Naive thymus-derived CD4-positive, alpha-beta T cell (primary cell): ENCODE results near the gene GIMAP5. TPM values are rescaled to one million over a fixed set of nuclear protein-coding genes. Genes with fewer than 3 reads are reported as not detected.

Source experiments
- ATAC-seq: fragments of 150-1000 bp; cut with Tn5 transposase; 2 replicates; pipeline ENCODE4 v1.10.0; 2021; ENCODE audit warnings: mild to moderate bottlenecking, moderate library complexity
- CTCF ChIA-PET: fragments of 350-600 bp; sonication (Branson Sonifier 250); formaldehyde crosslinking; loops from one replicate; lab custom pipeline; 2021; ENCODE audit warnings: antibody characterized with exemption; lab: Charles Lee
- POLR2A ChIA-PET: fragments of 350-600 bp; sonication (Branson Sonifier 250); formaldehyde crosslinking; loops from one replicate; lab custom pipeline; 2021; ENCODE audit warnings: antibody characterized with exemption, inconsistent platforms; lab: Charles Lee
- DNase-seq, 9 donors: peaks; one replicate each; pipeline versions ENCODE4 v3.0.0 to v3.0.0-alpha.2; 2020 to 2022; ENCODE audit warnings: mixed read lengths in 1 of 9
- H3K27ac ChIP-seq: one replicate; pipeline ENCODE4 v1.7.0; 2013; ENCODE audit warnings: mild to moderate bottlenecking, low read depth, low read length, moderate library complexity
- H3K27me3 ChIP-seq, 2 donors: one replicate each; pipeline ENCODE4 v1.7.0; 2013; ENCODE audit warnings: low read length in 2 of 2, mild to moderate bottlenecking in 2 of 2, moderate library complexity in 2 of 2; ENCODE audit not compliant: control insufficient read depth in 2 of 2, insufficient read depth in 2 of 2
- H3K36me3 ChIP-seq, 3 experiments: 1 replicate in 2 of 3; 2 replicates in 1 of 3; pipeline ENCODE4 v1.7.0; 2013; ENCODE audit warnings: low read length in 3 of 3, mild to moderate bottlenecking in 3 of 3, moderate library complexity in 1 of 3; ENCODE audit not compliant: insufficient read depth in 3 of 3, control insufficient read depth in 2 of 3
- H3K4me1 ChIP-seq, 2 donors: one replicate each; pipeline ENCODE4 v1.7.0; 2013; ENCODE audit warnings: low read length in 2 of 2, mild to moderate bottlenecking in 2 of 2, moderate library complexity in 1 of 2; ENCODE audit not compliant: control insufficient read depth in 2 of 2, insufficient read depth in 2 of 2
- H3K4me3 ChIP-seq: 2 replicates; pipeline ENCODE4 v1.7.0; 2013; ENCODE audit warnings: mild to moderate bottlenecking, low read length
- H3K9me3 ChIP-seq, 3 experiments: 1 replicate in 2 of 3; 2 replicates in 1 of 3; pipeline ENCODE4 v1.7.0; 2013; ENCODE audit warnings: low read length in 3 of 3; ENCODE audit not compliant: control insufficient read depth in 2 of 3
- H3K27ac Mint-ChIP-seq, 9 donors: one replicate each; pipeline ENCODE4 v1.8.0; 2020 to 2022; ENCODE audit warnings: mixed read lengths in 9 of 9, mild to moderate bottlenecking in 8 of 9, moderate library complexity in 5 of 9, inconsistent platforms in 2 of 9
- H3K27me3 Mint-ChIP-seq, 5 donors: one replicate each; pipeline ENCODE4 v1.8.0; 2021 to 2022; ENCODE audit warnings: mixed read lengths in 5 of 5, mild to moderate bottlenecking in 1 of 5
- H3K36me3 Mint-ChIP-seq, 5 donors: one replicate each; pipeline ENCODE4 v1.8.0; 2020 to 2022; ENCODE audit warnings: mixed read lengths in 5 of 5, mild to moderate bottlenecking in 3 of 5, inconsistent platforms in 1 of 5
- H3K4me1 Mint-ChIP-seq, 7 donors: one replicate each; pipeline ENCODE4 v1.8.0; 2020 to 2022; ENCODE audit warnings: mixed read lengths in 7 of 7, mild to moderate bottlenecking in 3 of 7, inconsistent platforms in 1 of 7
- H3K4me3 Mint-ChIP-seq, 10 donors: one replicate each; pipeline ENCODE4 v1.8.0; 2020 to 2022; ENCODE audit warnings: mild to moderate bottlenecking in 10 of 10, mixed read lengths in 10 of 10, moderate library complexity in 6 of 10, inconsistent platforms in 2 of 10
- H3K9me3 Mint-ChIP-seq, 11 donors: one replicate each; pipeline ENCODE4 v1.8.0; 2020 to 2022; ENCODE audit warnings: mixed read lengths in 11 of 11, mild to moderate bottlenecking in 4 of 11, inconsistent platforms in 1 of 11, moderate library complexity in 1 of 11
- intact Hi-C, 2 donors: fragments of 100-400 bp; cut with micrococcal nuclease; formaldehyde crosslinking; loops; one replicate each; pipeline ENCODE4 v1.15.1; 2023
- polyA plus RNA-seq, 2 donors: library from polyadenylated mRNA; unstranded; fragments of 300-500 nt; fragmentation: Illumina TruSeq; gene quantifications; one replicate each; pipeline ENCODE4 v1.2.3, GENCODE V29; 2021
- total RNA-seq, 6 experiments: library from RNA in 5 of 6; stranded (reverse) in 5 of 6; gene quantifications; 1 replicate in 5 of 6; 2 replicates in 1 of 6; pipeline ENCODE4 v1.2.3 and lab custom pipeline; 2021 to 2026

GIMAP5 gene
- total and polyA plus RNA-seq, 7 experiments from 2014 or later = 58.1 to 819 (median 373) TPM

DNA sequence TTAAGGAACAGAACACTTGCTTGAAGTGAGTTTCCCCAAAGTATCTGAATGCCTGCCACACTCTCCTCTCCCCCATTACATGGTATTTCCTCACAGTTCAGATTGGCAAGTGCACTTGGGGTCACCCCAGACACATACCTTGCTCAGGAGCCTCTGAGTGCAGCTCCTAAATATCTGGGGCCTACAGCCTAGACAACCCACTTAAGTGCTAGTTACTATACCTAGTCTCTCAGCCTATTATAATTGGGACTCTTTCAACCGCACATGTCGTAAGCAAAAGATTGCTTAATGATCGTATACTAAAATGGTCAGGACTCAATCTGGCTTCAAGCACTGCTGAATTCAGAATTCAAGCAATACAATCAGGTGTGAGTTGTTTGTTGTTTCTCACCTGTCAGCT, 43.1 kb downstream of the GIMAP5 start:
- Mint-ChIP-seq H3K4me1 (peaks cover 0 to 8% (median 4%) of the 10 kb centered on the region in 7 donors), H3K27ac (no peak overlapping the region), H3K9me3 (peaks cover 0 to under 1% (median 0%) of the 10 kb centered on the region in 11 donors), H3K4me3 (no peak overlapping the region), H3K36me3 (no peaks in the 10 kb centered on the region), H3K27me3 (peaks cover 0 to 33% (median 9%) of the 10 kb centered on the region in 5 donors)
- Histone ChIP-seq H3K9me3 (no peaks in the 10 kb centered on the region), H3K4me3 (no peak overlapping the region), H3K36me3 (no peaks in the 10 kb centered on the region), H3K27ac (no peak overlapping the region), H3K27me3 (no peaks in the 10 kb centered on the region), H3K4me1 (no peaks in the 10 kb centered on the region)
- ChIA-PET CTCF (no interaction called here), POLR2A (no interaction called here)
- intact Hi-C loops = no loop called here
- DNase-seq (no peak), ATAC-seq (no peak)

DNA sequence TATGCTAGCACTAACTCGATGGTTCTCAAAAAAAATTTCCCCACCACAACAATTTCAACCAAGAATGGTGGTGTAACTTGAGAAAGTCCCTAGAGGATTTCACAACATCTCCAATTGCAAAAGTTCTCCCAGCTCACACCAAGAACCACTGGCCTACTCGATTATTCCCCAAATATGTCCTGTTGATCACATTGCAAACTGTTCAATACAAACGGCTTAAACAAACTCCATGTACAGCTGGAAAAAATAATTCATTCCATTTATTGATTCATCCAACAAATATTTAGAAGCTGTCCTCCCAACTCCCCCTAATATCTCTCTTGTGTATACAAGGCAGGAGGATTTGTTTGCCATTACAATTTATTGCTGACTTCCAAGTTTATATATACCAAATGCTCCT, 43.9 kb downstream of the GIMAP5 start:
- no peak for ATAC-seq
- no peak for DNase-seq
- ChIA-PET POLR2A (no interaction called here), CTCF (interaction anchor here (0.5 to 0.6 kb wide), 2 partner anchors 447 to 645 kb away, joined by 3 read pairs; no protein-coding TSS in a partner anchor)
- no peaks in the 10 kb centered on the region for H3K27me3 ChIP-seq
- no peak overlapping the region for H3K4me3 ChIP-seq
- H3K36me3 ChIP-seq = no peaks in the 10 kb centered on the region
- Mint-ChIP-seq H3K27me3 (peaks cover 0 to 31% (median 15%) of the 10 kb centered on the region in 5 donors), H3K4me1 (peaks cover 0 to 10% (median 6%) of the 10 kb centered on the region in 7 donors), H3K9me3 (no peaks in the 10 kb centered on the region), H3K4me3 (no peak overlapping the region), H3K36me3 (no peaks in the 10 kb centered on the region), H3K27ac (no peak overlapping the region)
- intact Hi-C loops = no loop called here
- no peak overlapping the region for H3K27ac ChIP-seq
- no peaks in the 10 kb centered on the region for H3K4me1 ChIP-seq
- H3K9me3 ChIP-seq = no peaks in the 10 kb centered on the region

DNA sequence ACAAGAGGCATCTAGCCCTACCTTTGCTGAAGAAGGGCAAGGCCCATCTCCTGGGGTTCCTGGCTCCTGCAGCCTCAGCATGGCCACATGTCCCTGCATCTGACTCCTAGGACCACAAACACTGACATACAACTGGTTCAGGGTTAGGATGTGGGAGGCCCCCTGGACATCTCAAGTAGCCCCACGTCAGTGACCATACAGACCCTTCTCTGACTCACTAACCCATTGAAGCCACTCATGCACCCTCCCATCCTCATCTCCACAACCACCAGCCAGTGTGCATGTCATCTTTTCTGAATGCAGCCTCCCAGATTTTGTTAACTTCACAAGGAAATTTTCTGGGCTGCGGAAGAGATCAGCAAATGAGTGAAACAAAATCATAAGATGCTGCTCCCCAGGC, 44.7 kb downstream of the GIMAP5 start:
- H3K27ac Mint-ChIP-seq = peak overlapping the region in 1 of 9 donors; percentile 3
- ChIA-PET CTCF (no interaction called here), POLR2A (no interaction called here)
- no peaks in the 10 kb centered on the region for H3K9me3 Mint-ChIP-seq
- Histone ChIP-seq H3K36me3 (no peaks in the 10 kb centered on the region), H3K27me3 (no peaks in the 10 kb centered on the region), H3K27ac (no peak overlapping the region), H3K4me3 (no peak overlapping the region), H3K4me1 (no peaks in the 10 kb centered on the region), H3K9me3 (no peaks in the 10 kb centered on the region)
- H3K4me3 Mint-ChIP-seq = no peak overlapping the region
- DNase-seq = no peak
- intact Hi-C loops = no loop called here
- peaks cover 0 to 28% (median 15%) of the 10 kb centered on the region in 5 donors for H3K27me3 Mint-ChIP-seq
- H3K36me3 Mint-ChIP-seq = no peaks in the 10 kb centered on the region
- no peak for ATAC-seq
- peaks cover 0 to 10% (median 6%) of the 10 kb centered on the region in 7 donors for H3K4me1 Mint-ChIP-seq

DNA sequence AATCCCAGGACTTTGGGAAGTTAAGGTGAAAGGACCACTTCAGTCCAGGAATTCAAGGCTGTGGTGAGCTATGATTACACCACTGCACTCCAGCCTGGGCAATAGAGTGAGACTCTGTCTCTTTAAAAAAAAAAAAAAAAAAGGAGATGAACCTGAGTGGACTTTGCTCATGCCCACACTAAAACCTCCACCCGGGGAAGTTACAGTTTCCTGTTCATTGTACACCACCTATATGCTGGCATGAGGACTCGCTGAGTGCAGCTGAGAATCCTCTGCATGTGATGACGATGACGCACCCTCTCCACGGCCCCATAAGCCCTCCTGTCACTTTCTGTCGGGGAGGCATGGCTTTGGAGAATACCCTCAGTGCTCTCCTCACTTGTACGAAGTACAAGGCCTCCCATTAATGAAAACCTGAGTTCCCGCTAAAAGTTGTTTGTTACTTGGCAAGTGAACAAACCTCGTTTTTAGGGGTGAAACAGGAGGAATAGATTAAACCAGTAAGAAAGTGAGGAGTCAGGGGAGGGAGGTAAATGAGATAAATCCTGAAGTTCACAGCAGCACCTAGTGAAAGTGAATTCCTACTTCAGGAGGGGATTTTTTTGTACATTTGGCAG, 47.0 kb downstream of the GIMAP5 start:
- POLR2A ChIA-PET = interaction anchor here (0.6 kb wide), 1 partner anchor 21 kb away, joined by 3 read pairs; no protein-coding TSS in a partner anchor
- intact Hi-C loops = no loop called here
- no peaks in the 10 kb centered on the region for H3K4me1 ChIP-seq
- Mint-ChIP-seq H3K4me3 (no peak overlapping the region), H3K4me1 (peaks cover 0 to 11% (median 0%) of the 10 kb centered on the region in 7 donors), H3K27me3 (peaks cover 0 to 20% (median 17%) of the 10 kb centered on the region in 5 donors), H3K9me3 (no peaks in the 10 kb centered on the region), H3K27ac (no peak overlapping the region), H3K36me3 (no peaks in the 10 kb centered on the region)
- H3K27me3 ChIP-seq = no peaks in the 10 kb centered on the region
- CTCF ChIA-PET = no interaction called here
- H3K36me3 ChIP-seq = no peaks in the 10 kb centered on the region
- no peak overlapping the region for H3K27ac ChIP-seq
- DNase-seq (no peak), ATAC-seq (peak; percentile 57)
- H3K4me3 ChIP-seq = no peak overlapping the region
- no peaks in the 10 kb centered on the region for H3K9me3 ChIP-seq

DNA sequence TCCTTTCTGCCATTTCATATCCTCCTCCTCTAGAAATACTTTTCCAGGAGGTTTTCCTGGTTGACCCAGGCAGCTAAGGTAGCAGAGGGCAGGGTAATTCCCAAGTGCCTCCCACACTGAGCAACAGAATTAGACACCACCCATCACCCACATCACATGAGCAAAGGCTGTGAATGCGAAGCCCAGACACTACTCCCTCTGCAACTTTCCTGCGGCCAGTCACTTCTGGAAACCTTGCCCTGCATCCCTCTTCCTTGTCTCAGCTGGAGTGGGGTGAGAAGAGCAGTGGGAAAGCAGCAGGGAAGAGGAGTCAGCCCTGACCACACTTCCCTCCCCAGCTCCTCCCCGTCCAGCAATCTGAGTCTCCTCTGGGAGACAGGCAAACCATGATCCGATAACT, 47.7 kb downstream of the GIMAP5 start:
- H3K4me1 ChIP-seq = no peaks in the 10 kb centered on the region
- ChIA-PET CTCF (no interaction called here), POLR2A (interaction anchor here (0.6 kb wide), 1 partner anchor 13 kb away, joined by 3 read pairs; no protein-coding TSS in a partner anchor)

DNA sequence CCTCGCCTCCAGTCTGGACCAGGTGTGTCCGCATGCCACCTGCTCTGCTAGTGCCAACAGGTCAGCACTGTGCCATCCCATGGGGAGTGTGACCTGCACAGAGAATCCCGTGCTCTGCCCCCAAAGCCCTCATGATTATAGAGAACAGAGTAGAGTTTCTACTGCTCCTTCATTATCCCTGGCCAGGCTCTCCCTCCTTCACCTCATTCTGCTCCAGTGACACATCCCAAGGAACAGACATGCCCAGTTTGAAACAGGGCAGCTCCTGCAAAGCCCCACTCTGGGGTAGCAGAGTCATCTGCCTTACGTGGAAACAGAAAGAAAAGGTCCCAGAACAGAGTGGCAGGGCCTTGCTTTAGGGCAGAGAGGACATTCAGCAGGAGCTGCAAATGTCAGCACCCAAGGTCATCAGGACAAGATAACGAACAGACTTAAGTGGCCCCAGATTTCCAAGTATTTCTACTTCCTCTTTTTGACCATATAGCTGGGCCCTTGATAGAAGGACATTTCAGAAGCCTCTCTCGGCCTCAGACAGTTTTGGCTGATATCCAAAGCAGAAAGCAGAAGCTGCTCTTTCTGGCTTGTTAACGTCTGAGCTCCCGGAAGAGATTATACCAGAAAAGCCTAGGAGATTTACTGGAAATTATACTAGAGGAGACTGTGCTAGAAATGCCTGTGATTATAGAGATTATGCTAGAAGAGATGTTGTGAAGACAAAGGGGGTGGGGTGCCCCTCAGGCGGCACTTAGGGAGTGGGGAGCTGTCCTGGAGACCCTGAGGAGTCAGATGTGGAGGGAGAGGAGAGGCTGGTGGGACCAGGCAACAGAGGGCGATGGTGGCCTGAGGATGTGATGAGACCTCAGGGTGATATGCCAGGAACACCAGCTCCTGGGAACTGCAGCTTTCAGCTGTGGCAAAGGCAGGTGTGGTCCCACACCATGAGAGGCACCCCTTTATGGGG, 50.4 kb downstream of the GIMAP5 start:
- H3K9me3 ChIP-seq = no peaks in the 10 kb centered on the region
- ATAC-seq (peak; percentile 78), DNase-seq (no peak)
- H3K9me3 Mint-ChIP-seq = no peaks in the 10 kb centered on the region
- no peaks in the 10 kb centered on the region for H3K36me3 ChIP-seq
- no peak overlapping the region for H3K27ac ChIP-seq
- H3K4me3 Mint-ChIP-seq = no peak overlapping the region
- no peak overlapping the region for H3K27ac Mint-ChIP-seq
- no peaks in the 10 kb centered on the region for H3K27me3 ChIP-seq
- H3K4me1 ChIP-seq = no peaks in the 10 kb centered on the region
- peaks cover 0 to 18% (median 6%) of the 10 kb centered on the region in 5 donors for H3K27me3 Mint-ChIP-seq
- CTCF ChIA-PET = interaction anchor here (0.6 to 1.2 kb wide), 2 partner anchors 9 to 502 kb away, joined by 3 to 4 read pairs; no protein-coding TSS in a partner anchor
- peaks cover 0 to 12% (median 0%) of the 10 kb centered on the region in 7 donors for H3K4me1 Mint-ChIP-seq
- H3K36me3 Mint-ChIP-seq = no peaks in the 10 kb centered on the region
- intact Hi-C loops = no loop called here
- POLR2A ChIA-PET = interaction anchor here (1.1 kb wide), 1 partner anchor 339 kb away, joined by 3 read pairs; no protein-coding TSS in a partner anchor
- H3K4me3 ChIP-seq = no peak overlapping the region

More for the DNA sequence above, 47.7 kb downstream of the GIMAP5 start:
- no peak for ATAC-seq
- Histone ChIP-seq H3K4me3 (no peak overlapping the region), H3K9me3 (no peaks in the 10 kb centered on the region), H3K27ac (no peak overlapping the region), H3K36me3 (no peaks in the 10 kb centered on the region), H3K27me3 (no peaks in the 10 kb centered on the region)
- Mint-ChIP-seq H3K4me3 (no peak overlapping the region), H3K27me3 (peaks cover 0 to 20% (median 17%) of the 10 kb centered on the region in 5 donors), H3K36me3 (no peaks in the 10 kb centered on the region), H3K9me3 (no peaks in the 10 kb centered on the region), H3K27ac (no peak overlapping the region), H3K4me1 (peaks cover 0 to 11% (median 0%) of the 10 kb centered on the region in 7 donors)
- no peak for DNase-seq
- intact Hi-C loops = no loop called here
